ENCODE data around the gene PARP8. TPM values are rescaled to one million over a fixed set of nuclear protein-coding genes. Genes with fewer than 3 reads are reported as not detected.

The PARP8 gene
- total RNA-seq, 3 donors from 2014 or later (not counting 1 experiment from before 2014, with no cell fraction given) = 359 to 395 (median 372) TPM

DNA sequence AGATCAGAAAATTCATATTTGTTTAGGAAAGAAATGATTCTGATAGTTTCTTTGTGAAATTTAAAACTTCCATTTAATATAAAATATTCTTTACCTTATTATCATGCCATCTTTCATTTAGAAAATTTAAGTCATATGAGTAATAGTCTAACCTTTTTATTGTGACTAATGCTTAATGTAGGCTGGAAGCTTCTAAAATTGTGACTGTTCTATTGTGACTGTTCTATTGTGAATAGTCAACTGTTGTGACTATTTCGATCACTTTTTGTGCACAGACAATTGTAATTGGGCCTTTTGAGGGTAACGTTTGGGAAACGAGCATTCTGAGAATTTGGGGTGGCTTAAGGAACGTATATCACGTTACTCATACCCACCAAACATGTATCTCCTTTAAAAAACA, 100.0 kb downstream of the PARP8 start:
- H3K27me3 Mint-ChIP-seq (ENCODE audit: low read depth in 2 of 2) = no peaks in the 10 kb centered on the region
- WGBS (ENCODE audit: insufficient coverage) = 100% methylated on average over 1 of the region's 5 CpGs

DNA sequence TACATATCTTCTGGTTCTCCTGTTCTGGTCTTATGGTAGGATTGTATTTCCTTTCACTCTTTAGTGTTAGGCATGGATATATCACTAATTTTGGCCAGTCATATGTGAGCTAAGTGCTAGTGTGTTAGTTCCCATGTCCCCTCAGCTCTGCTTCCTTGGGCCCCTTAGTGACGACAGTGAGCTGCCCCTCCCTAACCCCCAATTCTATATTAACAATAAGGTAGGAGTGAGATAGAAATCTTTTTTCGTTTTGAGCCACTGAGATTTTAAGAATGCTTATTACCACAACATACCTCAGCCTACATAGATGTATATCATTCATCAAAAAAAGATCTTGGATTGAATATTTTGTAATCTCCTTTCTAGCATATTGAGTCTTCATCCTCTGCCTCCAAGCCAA, 100.5 kb downstream of the PARP8 start:
- WGBS (ENCODE audit: insufficient coverage) = no CpG with 5 or more reads among the region's 2 CpGs
- Histone ChIP-seq H3K4me1 (ENCODE audit: control insufficient read depth, insufficient read depth, low read length) (no peaks in the 10 kb centered on the region), H3K36me3 (ENCODE audit: control insufficient read depth, insufficient read depth, low read length) (peaks cover 70% of the 10 kb centered on the region), H3K9me3 (ENCODE audit: control insufficient read depth, insufficient read depth, low read length) (no peaks in the 10 kb centered on the region), H3K27me3 (ENCODE audit: control insufficient read depth, insufficient read depth, low read length) (no peaks in the 10 kb centered on the region), H3K27ac (ENCODE audit: low read length) (no peak overlapping the region), H3K4me3 (ENCODE audit: low read length) (no peak overlapping the region)
- TF ChIP-seq, protein P1, sequence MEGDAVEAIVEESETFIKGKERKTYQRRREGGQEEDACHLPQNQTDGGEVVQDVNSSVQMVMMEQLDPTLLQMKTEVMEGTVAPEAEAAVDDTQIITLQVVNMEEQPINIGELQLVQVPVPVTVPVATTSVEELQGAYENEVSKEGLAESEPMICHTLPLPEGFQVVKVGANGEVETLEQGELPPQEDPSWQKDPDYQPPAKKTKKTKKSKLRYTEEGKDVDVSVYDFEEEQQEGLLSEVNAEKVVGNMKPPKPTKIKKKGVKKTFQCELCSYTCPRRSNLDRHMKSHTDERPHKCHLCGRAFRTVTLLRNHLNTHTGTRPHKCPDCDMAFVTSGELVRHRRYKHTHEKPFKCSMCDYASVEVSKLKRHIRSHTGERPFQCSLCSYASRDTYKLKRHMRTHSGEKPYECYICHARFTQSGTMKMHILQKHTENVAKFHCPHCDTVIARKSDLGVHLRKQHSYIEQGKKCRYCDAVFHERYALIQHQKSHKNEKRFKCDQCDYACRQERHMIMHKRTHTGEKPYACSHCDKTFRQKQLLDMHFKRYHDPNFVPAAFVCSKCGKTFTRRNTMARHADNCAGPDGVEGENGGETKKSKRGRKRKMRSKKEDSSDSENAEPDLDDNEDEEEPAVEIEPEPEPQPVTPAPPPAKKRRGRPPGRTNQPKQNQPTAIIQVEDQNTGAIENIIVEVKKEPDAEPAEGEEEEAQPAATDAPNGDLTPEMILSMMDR (IDR thresholded peaks at IDR 0.05) = no peak
- H3K4me1 Mint-ChIP-seq = peaks cover 44 to 49% of the 10 kb centered on the region in 2 donors
- ATAC-seq = no peak
- no peak overlapping the region for H3K4me3 Mint-ChIP-seq
- intact Hi-C loops (cut with micrococcal nuclease) = no loop called here
- DNase-seq = no peak
- no peaks in the 10 kb centered on the region for H3K9me3 Mint-ChIP-seq
- H3K27me3 Mint-ChIP-seq (ENCODE audit: low read depth in 2 of 2) = no peaks in the 10 kb centered on the region
- H3K36me3 Mint-ChIP-seq = peaks cover 7% of the 10 kb centered on the region
- H3K27ac Mint-ChIP-seq = peak overlapping the region; percentile 33 to 56

More for the DNA sequence above, 100.0 kb downstream of the PARP8 start:
- no peak for ATAC-seq
- Mint-ChIP-seq H3K4me3 (no peak overlapping the region), H3K27ac (peak overlapping the region; percentile 33 to 56), H3K9me3 (no peaks in the 10 kb centered on the region), H3K36me3 (peaks cover 7% of the 10 kb centered on the region), H3K4me1 (peaks cover 41 to 46% of the 10 kb centered on the region in 2 donors)
- H3K4me1 ChIP-seq (ENCODE audit: control insufficient read depth, insufficient read depth, low read length) = no peaks in the 10 kb centered on the region
- H3K4me3 ChIP-seq (ENCODE audit: low read length) = no peak overlapping the region
- H3K9me3 ChIP-seq (ENCODE audit: control insufficient read depth, insufficient read depth, low read length) = no peaks in the 10 kb centered on the region
- no peaks in the 10 kb centered on the region for H3K27me3 ChIP-seq (ENCODE audit: control insufficient read depth, insufficient read depth, low read length)
- TF ChIP-seq, protein P1 (IDR thresholded peaks at IDR 0.05) = no peak
- peaks cover 71% of the 10 kb centered on the region for H3K36me3 ChIP-seq (ENCODE audit: control insufficient read depth, insufficient read depth, low read length)
- intact Hi-C loops (cut with micrococcal nuclease) = no loop called here
- DNase-seq = no peak
- no peak overlapping the region for H3K27ac ChIP-seq (ENCODE audit: low read length)

DNA sequence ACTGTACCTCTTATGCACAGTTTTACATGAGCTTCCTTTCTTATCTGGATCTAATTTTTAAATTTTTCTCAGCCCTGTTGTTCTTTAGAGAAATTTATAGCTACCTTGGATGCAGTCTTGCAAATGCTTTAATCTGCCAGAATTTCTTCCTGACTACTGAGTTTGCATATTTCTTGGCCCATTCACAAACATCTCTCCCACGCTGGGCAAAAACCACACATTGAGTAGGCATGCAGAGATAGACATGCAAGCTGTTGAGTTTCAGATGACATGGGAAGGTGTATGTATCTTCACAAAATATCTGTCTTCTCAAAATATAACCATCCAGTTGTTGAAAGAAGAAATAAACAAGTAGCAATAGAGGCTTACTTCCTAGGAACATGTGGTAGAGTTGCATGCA, 101.2 kb downstream of the PARP8 start:
- no CpG with 5 or more reads among the region's 1 CpG for WGBS (ENCODE audit: insufficient coverage)
- Histone ChIP-seq H3K4me1 (ENCODE audit: control insufficient read depth, insufficient read depth, low read length) (no peaks in the 10 kb centered on the region), H3K36me3 (ENCODE audit: control insufficient read depth, insufficient read depth, low read length) (peaks cover 68% of the 10 kb centered on the region), H3K27ac (ENCODE audit: low read length) (no peak overlapping the region), H3K9me3 (ENCODE audit: control insufficient read depth, insufficient read depth, low read length) (no peaks in the 10 kb centered on the region), H3K4me3 (ENCODE audit: low read length) (no peak overlapping the region), H3K27me3 (ENCODE audit: control insufficient read depth, insufficient read depth, low read length) (no peaks in the 10 kb centered on the region)
- Mint-ChIP-seq H3K27ac (peak overlapping the region; percentile 33 to 56), H3K36me3 (peaks cover 7% of the 10 kb centered on the region), H3K27me3 (ENCODE audit: low read depth in 2 of 2) (no peaks in the 10 kb centered on the region), H3K4me1 (peaks cover 49 to 51% of the 10 kb centered on the region in 2 donors), H3K4me3 (no peak overlapping the region), H3K9me3 (no peaks in the 10 kb centered on the region)
- ATAC-seq (no peak), DNase-seq (no peak)
- intact Hi-C loops (cut with micrococcal nuclease) = no loop called here
- TF ChIP-seq, protein P1 (IDR thresholded peaks at IDR 0.05) = no peak

DNA sequence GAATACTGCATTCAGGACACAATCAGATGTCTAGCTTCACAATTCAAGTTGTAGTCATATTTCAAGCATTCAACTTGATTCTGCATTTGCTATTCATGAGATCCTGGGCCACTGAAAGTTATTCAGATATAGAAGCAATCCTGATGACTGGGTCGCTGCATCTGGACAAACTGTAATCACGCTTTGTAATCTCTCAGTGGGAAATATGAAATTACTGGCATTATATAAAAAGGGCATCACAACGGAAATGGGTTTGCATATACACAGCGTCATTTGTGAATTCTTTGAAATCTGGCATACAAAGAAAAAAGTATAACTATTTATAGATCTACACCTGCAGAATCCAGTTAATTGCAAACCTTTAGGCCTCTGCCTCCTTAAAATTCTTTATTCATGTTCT, 102.2 kb downstream of the PARP8 start:
- DNase-seq (no peak), ATAC-seq (no peak)
- H3K27ac ChIP-seq (ENCODE audit: low read length) = no peak overlapping the region
- no peaks in the 10 kb centered on the region for H3K4me1 ChIP-seq (ENCODE audit: control insufficient read depth, insufficient read depth, low read length)
- Mint-ChIP-seq H3K36me3 (peaks cover 17% of the 10 kb centered on the region), H3K27me3 (ENCODE audit: low read depth in 2 of 2) (no peaks in the 10 kb centered on the region), H3K4me1 (peaks cover 57 to 60% of the 10 kb centered on the region in 2 donors), H3K27ac (peak overlapping the region; percentile 44 to 56), H3K9me3 (peaks cover 0 to 2% of the 10 kb centered on the region in 2 donors), H3K4me3 (no peak overlapping the region)
- TF ChIP-seq, protein P1 (IDR thresholded peaks at IDR 0.05) = no peak
- H3K27me3 ChIP-seq (ENCODE audit: control insufficient read depth, insufficient read depth, low read length) = no peaks in the 10 kb centered on the region
- H3K4me3 ChIP-seq (ENCODE audit: low read length) = no peak overlapping the region
- H3K9me3 ChIP-seq (ENCODE audit: control insufficient read depth, insufficient read depth, low read length) = no peaks in the 10 kb centered on the region
- intact Hi-C loops (cut with micrococcal nuclease) = no loop called here
- peaks cover 64% of the 10 kb centered on the region for H3K36me3 ChIP-seq (ENCODE audit: control insufficient read depth, insufficient read depth, low read length)
- WGBS (ENCODE audit: insufficient coverage) = 95% methylated on average over 4 of the region's 4 CpGs

Data from natural killer cell (primary cell).